NB4 (cell line): ENCODE measurements around the gene ZNF777.
"Not testable (repeated sequence)": the region's sequence is repeated elsewhere in the genome, so short reads cannot be mapped to it uniquely, and the experiment has no call there.

Experiments used
- CTCF ChIP-seq: IDR thresholded peaks from one replicate; pipeline ENCODE4 v1.5.1; 2012; ENCODE audit warnings: low read depth, low read length
- POLR2A ChIP-seq: IDR thresholded peaks from 2 replicates; pipeline ENCODE4 v1.6.1; 2011; ENCODE audit warnings: mild to moderate bottlenecking; ENCODE audit not compliant: insufficient read length; ENCODE audit errors: extremely low read depth
- TF ChIP-seq, protein P1 (sequence below): IDR thresholded peaks from 2 replicates; pipeline ENCODE4 v1.6.1; 2011; ENCODE audit warnings: low read depth, low read length

DNA sequence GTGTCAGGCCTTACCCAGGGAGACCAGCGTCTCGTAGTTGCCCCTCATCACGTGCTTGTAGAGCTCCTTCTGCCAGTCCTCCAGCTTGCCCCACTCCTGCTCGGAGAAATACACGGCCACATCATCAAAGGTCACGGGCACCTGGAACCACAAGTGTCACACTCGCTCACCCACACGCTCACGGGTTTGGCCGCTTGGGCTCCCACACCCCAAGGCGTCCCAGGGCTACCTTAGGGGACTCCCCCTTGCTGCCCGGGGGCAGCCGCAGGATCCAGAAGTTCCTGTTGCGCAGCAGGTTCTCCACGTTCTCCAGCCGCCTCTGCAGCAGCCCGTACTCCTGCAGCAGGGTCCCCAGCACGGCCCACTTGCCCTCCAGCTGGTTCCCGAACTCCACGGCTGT, 33.1 kb upstream of the ZNF777 start:
- TF ChIP-seq CTCF, POLR2A: not testable (repeated sequence)
- TF ChIP-seq, protein P1, sequence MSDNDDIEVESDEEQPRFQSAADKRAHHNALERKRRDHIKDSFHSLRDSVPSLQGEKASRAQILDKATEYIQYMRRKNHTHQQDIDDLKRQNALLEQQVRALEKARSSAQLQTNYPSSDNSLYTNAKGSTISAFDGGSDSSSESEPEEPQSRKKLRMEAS = not testable (repeated sequence)
